Stimulated activated CD4-positive, alpha-beta T cell treated with anti-CD3 and anti-CD28 coated beads, Interleukin-4, amount 100 ng/mL, for 24 hours (primary cell): Measurements from ENCODE around the gene SCO1.
A peak's percentile ranks its signal among the peaks of the same experiment; 100 is the strongest.

ENCODE experiments used
- DNase-seq: peaks from one replicate; pipeline ENCODE4 v3.0.0-alpha.2; 2020

The SCO1 gene

DNA sequence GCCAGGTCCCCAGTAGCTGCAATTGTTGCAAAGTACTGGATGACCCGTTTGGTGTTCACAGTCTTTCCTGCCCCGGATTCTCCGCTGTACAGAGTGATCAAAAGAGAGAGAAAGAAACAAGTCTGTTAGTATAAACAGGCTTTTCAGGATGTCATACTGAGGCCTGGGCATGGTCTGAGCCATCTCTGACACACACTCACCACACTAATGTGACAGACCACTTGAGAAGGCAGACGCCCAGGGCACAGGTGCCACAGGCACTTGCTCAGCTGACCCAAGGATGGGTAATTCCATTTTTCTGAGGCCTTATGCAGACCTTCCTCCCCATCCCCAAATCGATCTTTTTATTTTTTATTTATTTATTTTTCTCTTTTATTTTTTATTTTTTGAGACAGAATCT is 47.7 kb downstream of the SCO1 start:
- DNase-seq, result no peak

DNA sequence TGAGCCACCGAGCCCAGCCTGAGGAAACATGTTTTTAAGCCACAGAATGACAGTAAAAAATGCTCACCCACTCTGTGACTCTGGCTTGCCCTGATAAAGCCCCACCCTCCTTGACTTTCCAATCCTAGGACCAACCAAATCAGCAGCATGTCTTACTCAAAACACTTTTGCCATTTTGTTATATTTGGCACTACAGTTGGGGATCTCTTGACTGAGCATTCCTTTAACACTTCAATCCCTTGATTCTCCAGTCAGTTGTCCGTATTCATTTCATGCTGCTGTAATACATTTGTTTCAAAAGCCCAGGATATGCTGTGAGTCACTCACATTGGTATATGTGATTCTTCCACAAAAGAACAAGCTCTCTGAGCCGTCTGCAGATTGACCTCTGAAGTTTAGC is 48.4 kb downstream of the SCO1 start:
- DNase-seq, result no peak

DNA sequence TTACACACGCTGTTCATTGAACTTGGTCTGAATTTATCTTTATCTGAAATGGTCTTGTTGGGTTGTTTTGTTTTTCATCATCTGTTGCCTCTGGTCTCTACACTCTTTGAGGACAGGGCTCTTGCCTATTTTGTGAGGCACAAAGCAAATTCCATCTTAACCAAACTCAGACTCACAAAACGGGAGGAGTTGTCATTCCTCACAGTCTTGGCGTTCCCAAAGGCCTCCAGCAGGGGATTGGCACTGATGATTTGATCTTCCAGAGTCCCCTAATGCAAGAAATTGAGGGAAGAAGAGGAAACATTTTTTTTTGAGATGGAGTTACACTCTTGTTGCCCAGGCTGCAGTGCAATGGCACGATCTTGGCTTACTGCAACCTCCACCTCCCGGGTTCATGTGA is 49.0 kb downstream of the SCO1 start:
- DNase-seq, result no peak

DNA sequence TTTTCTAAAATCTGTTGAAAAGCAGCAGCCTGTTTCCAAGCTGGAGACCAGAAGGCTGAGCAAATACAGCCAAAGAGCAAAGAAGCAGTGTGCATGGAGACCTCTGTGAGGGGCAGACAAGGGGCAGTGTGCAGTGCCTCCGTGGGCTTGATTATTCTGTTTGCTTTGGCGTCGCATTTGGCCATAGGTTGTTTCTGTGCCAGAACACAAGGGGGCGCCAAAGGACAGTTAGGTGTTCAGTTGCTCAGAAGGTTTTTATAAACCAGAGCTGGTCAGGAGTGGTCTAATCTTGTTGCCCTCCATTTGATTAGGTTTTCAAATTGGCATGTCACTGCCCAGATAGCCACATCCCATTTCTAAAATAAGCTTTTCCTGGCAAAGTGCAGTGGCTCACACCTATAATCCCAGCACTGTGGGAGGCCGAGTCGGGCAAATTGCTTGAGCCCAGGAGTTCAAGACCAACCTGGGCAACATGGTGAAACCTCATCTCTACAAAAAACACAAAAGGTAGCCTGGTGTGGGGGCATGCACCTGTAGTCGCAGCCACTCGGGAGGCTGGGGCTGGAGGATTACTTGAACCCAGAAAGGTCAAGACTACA is 50.8 kb downstream of the SCO1 start:
- peak; percentile 80 for DNase-seq

DNA sequence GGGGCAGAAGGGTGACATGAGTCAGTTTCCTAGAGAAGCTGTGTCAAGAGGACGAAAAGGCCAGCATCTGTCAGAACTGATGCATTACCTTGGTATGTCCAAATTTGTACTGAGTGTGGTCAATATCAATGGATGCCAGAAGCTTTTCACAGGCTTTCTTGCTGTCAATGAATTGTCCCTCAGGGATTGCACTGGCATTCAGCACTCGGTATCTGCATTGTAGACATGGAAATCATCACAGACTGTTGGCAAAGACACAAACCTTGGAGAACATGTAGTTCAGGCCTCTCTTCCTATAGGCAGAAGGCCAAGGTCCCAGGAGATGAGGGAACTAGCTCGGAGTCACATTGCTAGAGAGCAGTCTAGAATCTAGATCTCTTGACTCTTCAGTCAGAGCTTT is 56.9 kb downstream of the SCO1 start:
- no peak for DNase-seq

DNA sequence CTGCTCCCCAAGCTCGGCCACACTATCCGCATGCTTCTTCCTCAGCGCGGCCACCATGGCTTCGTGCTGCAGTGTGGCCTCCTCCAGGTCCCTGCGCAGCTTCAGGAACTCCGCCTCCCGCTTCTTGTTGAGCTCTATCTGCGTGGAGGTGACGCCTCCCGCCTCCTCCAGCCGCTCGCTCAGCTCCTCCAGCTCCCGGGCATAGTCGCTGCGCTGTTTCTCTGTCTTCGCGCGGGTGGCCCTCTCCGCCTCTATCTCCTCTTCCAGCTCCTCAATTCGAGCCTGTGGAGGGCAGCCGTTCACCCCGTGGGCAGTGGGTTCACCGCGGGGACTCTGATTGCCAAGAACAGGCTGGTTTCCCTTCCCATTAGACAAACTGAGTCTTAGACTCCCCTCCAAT is 59.2 kb downstream of the SCO1 start:
- DNase-seq, result no peak

DNA sequence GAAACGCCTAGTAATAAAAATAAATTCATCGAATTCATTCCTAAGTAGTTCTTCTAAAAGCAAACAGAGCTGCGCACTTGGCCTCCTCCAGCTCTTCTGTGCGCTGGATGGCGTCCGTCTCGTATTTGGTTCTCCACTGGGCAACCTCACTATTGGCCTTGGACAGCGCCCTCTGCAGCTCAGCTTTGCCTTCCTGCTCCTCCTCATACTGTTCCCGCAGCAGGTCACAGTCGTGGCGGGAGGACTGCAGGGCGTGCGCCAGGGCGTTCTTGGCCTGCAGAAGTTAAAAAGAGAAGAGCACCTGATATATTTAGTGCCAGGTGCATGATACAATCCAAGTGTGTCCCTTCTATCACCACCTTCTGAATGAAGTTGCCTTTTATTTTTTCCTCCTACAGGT is 62.0 kb downstream of the SCO1 start:
- DNase-seq, result no peak

DNA sequence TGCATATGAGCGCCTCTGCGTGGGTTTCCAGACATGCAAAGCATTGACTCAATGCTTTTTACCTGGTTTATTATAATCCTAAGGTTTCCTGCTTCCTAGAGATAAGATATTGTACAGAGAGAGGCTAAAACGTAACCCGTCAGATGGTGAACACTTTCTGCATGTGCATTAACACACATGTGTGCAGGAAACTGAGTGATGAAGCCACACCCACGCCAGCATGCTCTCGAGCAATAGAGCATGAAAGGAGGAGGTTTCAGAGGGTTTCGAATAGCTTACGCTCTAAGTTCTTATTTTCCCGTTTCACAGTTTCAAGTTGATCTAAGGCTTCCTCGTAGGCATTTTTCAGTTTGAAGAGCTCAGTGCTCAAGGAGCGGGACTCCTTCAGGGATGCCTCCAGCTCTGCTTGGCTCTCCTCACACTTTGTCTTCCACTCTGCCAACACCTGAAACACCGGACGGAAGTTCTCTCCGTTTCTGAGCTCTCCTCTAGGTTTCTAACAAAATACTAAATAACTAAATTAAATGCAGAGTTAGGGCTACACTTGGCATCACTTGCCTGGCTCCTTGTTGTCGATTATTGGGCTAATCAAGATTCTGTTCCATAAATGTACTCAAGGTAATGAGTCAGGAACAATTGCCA is 63.5 kb downstream of the SCO1 start:
- peak; percentile 7 for DNase-seq

DNA sequence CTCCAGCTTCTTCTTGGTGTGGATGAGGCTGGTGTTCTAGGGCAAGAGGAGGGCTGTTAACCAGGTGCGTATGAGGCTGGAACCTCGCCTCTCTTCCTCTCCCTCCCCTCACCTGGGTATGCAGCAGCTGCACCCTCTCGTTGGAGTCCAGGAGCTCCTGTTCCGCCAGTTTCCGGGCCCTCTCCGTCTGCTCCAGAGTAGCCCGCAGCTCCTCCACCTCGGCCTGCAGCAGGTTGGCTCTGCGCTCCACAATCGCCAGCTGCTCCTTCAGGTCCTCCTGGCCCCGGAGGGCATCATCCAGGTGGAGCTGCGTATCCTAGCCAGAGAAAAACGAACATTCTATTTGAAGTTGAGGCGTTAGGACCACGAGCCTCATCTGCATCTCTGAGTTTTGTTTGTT is 65.6 kb downstream of the SCO1 start:
- no peak for DNase-seq

DNA sequence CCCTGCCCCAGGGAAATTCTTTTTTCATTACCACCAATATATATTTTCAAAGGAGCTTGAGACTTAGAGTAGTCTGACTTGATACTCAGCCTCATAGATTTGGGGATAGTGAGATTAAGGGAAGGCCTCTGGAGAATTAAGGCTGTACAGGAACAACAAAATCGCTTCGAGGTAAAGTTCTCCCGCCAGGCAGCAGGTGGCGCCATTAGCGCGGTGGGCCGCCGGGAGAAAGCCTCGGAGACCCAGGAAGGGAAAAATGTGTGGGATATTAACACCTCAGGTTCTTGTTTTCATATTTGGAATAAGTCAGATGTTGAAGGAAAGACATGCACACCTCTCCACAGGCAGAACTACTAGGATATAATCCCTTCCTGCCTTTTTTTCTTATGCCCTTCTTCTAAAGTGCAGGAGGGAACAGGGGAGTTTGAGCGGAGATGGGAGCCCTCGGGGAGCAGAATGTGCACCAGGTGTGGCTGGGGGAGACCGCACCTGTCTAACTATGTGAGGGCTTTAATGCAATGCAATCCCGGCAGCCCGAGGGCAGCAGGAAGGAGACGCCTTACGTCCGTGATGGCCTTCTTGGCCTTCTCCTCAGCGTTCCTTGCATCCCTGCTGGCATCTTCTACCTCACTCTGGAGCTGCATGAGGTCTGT is 66.2 kb downstream of the SCO1 start:
- no peak for DNase-seq

DNA sequence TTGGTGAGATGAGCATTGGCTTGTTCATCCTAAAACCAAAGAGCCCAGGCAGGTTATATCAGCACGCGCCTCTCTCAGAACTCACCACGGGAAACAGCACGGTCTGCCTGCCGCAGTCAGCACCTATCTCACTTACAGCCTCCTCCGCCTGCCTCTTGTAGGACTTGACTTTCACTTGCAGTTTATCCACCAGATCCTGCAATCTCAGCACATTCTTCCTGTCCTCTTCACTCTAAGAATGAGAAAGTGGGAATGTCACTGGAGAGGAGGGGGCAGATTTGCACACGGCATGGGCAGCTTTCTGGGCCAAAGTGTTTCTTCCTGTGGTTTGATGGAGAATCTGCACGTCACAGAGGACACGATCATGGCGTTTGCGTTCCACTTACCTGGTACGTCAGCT is 67.6 kb downstream of the SCO1 start:
- no peak for DNase-seq

DNA sequence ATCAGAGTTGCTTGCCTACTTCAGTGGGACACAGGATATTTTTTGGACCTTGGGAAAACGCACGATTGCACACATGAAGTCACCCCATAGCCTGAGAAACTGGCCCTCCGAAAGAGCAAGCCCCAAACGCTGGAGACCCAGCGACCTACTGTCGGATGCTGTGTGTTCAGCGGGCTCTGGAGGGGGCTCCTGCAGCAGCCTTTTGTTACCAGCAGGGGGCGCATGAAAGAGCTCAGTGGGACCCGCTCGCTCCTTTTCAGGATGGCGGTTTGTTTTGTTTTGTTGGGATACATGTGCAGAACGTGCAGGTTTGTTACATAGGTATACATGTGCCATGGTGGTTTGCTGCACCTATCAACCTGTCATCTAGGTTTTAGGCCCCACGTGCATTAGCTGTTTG is 68.6 kb downstream of the SCO1 start:
- DNase-seq, result peak; percentile 14

DNA sequence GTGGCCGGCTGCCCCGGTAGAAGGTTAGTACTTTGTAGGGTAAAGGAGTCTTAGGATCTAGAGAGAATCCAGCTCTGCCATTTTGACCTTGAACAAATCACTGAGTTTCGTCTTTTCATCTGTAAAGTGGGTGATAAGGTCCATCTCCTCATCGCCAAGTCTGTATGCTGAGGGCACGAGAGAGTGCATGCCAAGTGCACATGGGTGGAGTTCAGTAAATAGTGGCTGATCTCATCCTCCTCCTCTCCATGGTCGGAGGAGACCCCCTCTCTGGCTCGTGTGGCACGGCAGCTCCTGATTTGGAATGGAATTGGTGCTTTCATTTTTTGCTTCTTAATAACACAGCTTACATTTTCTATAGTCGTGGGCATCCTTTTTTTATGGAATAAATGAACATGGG is 70.9 kb downstream of the SCO1 start:
- DNase-seq, result no peak

DNA sequence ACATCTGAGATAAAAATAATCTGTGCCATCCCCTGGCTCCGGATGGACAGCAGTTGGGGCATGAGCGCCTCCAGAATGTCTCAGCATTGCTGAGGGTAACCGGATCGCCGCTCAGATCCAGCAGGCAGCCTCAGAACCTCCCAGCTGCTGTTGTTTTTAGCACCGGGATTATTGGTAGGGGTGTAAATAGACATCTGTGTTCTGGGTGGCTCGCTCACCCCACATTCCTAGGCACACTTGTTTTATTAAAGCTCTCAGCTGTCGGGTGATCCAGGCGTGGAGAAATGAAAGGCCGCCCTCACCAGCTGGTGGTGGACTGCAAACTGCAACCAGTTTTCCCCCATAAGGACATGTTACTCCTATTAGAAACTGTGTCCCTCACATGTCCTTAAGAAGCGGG is 72.4 kb downstream of the SCO1 start:
- no peak for DNase-seq

DNA sequence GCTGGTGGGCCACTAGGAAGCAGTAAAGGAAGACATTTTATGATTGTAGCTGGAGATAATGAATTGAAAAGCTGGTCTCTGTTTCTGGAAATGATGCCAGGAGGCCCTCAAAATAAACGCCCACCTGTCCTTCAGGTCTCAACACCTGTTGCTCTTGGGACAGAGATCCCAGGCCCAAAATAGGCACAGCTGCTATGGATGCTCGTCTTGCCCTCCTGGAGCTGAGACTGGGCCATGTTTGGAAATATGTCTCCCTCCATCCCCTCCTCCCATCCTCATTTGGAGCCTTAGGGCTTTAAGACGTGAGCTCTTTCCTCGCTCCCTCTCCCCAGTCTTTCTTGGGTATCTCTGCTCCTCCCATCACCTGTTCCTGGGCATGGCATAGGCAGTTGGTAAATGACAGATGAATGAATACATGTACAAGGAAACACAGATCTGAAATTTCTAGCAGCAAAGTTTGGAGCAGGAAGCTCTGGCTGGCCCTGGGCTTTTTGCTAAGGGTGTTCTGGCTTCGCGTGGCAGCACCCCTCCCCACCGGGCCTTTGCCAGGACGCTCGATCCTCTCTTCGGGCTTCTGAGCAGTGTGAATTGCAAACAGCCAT is 73.5 kb downstream of the SCO1 start:
- DNase-seq, result no peak

DNA sequence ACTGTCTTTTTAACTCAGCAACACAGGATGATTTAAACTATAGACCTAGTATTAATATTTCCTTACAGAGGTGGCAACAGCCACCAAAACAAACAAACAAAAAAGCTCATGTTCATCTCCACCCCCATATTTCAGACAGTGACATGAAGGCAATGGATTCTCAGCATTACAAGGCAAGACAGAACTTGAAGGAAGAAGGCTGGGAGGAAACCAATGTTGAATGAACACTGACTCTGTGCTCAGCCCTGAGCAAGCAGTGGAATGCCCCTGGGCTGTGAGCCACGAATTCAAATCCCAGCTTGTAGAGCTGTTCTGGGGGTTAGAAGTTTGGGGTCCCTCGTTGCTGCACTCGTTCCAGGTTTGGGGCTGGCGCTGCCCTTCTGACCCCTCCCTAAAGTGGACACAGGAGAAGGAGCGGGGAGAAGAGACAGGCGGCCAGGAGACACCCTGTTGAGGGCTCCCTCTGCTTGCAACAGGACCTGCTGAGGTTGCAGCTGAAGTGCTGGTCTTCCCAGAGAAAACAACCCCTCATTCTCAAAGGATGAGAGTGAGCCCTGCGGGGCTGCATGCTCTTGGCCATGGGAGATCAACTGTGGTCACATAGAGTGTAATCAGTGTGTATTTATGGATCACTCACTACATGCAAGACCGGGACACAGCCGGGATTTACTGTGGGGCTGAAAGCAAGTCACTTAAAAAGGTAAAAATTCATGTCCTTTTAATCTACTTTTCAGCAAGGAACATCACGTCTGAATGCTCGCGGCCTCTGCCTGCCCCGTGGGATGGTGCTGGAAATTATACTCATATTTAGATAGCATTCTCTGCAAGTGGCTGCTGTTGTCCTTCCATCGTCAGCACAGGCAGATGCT is 74.5 kb downstream of the SCO1 start:
- DNase-seq, result no peak
